Cardiac septum (tissue), 1 donor: ENCODE data around the gene MTHFD2. TPM values are rescaled to one million over a fixed set of nuclear protein-coding genes. Genes with fewer than 3 reads are reported as not detected.
"Not testable (repeated sequence)": the region's sequence is repeated elsewhere in the genome, so short reads cannot be mapped to it uniquely, and the experiment has no call there.

Experiments used
- DNase-seq: peaks from one replicate; pipeline ENCODE4 v3.0.0-alpha.2; 2020; ENCODE audit warnings: low spot score
- intact Hi-C: fragments of 100-400 bp; cut with DNase I; formaldehyde crosslinking; loops from one replicate; pipeline ENCODE4 v1.14.0; 2022
- long read RNA-seq: library from polyadenylated mRNA; unstranded; transcript quantifications from one replicate; pipeline ENCODE4 v2.0.0, GENCODE V29; 2021
- total RNA-seq: library from RNA; stranded (reverse); fragmentation: NEBNext Ultra II Directional; extraction: Animal tissue kit (Norgen Biotek cat#: 25700); gene quantifications from one replicate; pipeline ENCODE4 v1.2.1, GENCODE V29; 2021
- donor health status: DM: no; HTN: no; CAD: no.

MTHFD2 gene
- 26.8 TPM for total RNA-seq
- long read RNA-seq, full-length matches to known transcripts = 39 of 50 reads
- long read RNA-seq, partial matches to known transcripts = 2 of 50 reads
- long read RNA-seq, other reads (novel, unspliced or antisense) = 9 of 50 reads

GRCh38 chr2:74198461-74199274 lies at the start of gene MTHFD2:
MTHFD2 (plus strand) TSS chr2:74198615; CDS start chr2:74198642, 27 bp downstream.
- peak; percentile 95 for DNase-seq

GRCh38 chr2:74149247-74149525 lies 49.2 kb upstream of the MTHFD2 start:
- intact Hi-C loops = loop anchor here (10.0 kb wide), 2 partner anchors 116 to 324 kb away; partner anchors contain the start of gene STAMBP
- DNase-seq = no peak

More at GRCh38 chr2:74198461-74199274, at the start of gene MTHFD2:
- intact Hi-C loops = loop anchor here (1.0 to 2.0 kb wide), 2 partner anchors 19 to 28 kb away; no protein-coding TSS in a partner anchor

GRCh38 chr2:74149570-74150319 lies 48.7 kb upstream of the MTHFD2 start:
- no peak for DNase-seq
- intact Hi-C loops = loop anchor here (10.0 kb wide), 2 partner anchors 115 to 325 kb away; partner anchors contain the start of gene STAMBP

GRCh38 chr2:74152954-74153353 lies 45.5 kb upstream of the MTHFD2 start:
- intact Hi-C loops = no loop called here
- DNase-seq = no peak

- no peak for DNase-seq
- intact Hi-C loops = no loop called here
These were observed 42.6 kb upstream of the MTHFD2 start for GRCh38 chr2:74155830-74156229.

GRCh38 chr2:74162951-74163350 lies 35.5 kb upstream of the MTHFD2 start:
- intact Hi-C loops = no loop called here
- DNase-seq = no peak

- intact Hi-C loops = no loop called here
- DNase-seq = no peak
These were observed 33.7 kb upstream of the MTHFD2 start for GRCh38 chr2:74164761-74165160.

- intact Hi-C loops = no loop called here
These were observed 29.7 kb upstream of the MTHFD2 start for GRCh38 chr2:74168739-74169138.

GRCh38 chr2:74174909-74175308 lies 23.5 kb upstream of the MTHFD2 start:
- no peak for DNase-seq
- intact Hi-C loops = no loop called here

More at GRCh38 chr2:74168739-74169138, 29.7 kb upstream of the MTHFD2 start:
- DNase-seq = no peak

- intact Hi-C loops = no loop called here
These were observed 20.7 kb upstream of the MTHFD2 start for GRCh38 chr2:74177696-74178095.

GRCh38 chr2:74178211-74179062 lies 20.0 kb upstream of the MTHFD2 start, which contains the start of gene MOB1A:
MOB1A (minus strand) TSS chr2:74178879; CDS start chr2:74178674, 205 bp downstream.
- peak; percentile 99 for DNase-seq
- intact Hi-C loops = loop anchor here (1.0 kb wide), 1 partner anchor 20 kb away; the partner anchor contains the start of gene MTHFD2

More at GRCh38 chr2:74177696-74178095, 20.7 kb upstream of the MTHFD2 start:
- no peak for DNase-seq

- no peak for DNase-seq
- intact Hi-C loops = loop anchor here (1.0 kb wide), 1 partner anchor 19 kb away; the partner anchor contains the start of gene MTHFD2
These were observed 19.2 kb upstream of the MTHFD2 start for GRCh38 chr2:74179063-74179865.

GRCh38 chr2:74181739-74182138 lies 16.7 kb upstream of the MTHFD2 start:
- DNase-seq = peak; percentile 75
- intact Hi-C loops = no loop called here

- DNase-seq = no peak
- intact Hi-C loops = no loop called here
These were observed 14.5 kb upstream of the MTHFD2 start for GRCh38 chr2:74183878-74184277.

GRCh38 chr2:74186038-74186437 lies 12.4 kb upstream of the MTHFD2 start:
- peak; percentile 79 for DNase-seq
- intact Hi-C loops = no loop called here

GRCh38 chr2:74186706-74187105 lies 11.7 kb upstream of the MTHFD2 start:
- DNase-seq, intact Hi-C loops: not testable (repeated sequence)

GRCh38 chr2:74188018-74188601 lies 10.3 kb upstream of the MTHFD2 start:
- peak; percentile 76 for DNase-seq
- intact Hi-C loops = no loop called here

- intact Hi-C loops = no loop called here
- DNase-seq = no peak
These were observed 9.7 kb upstream of the MTHFD2 start for GRCh38 chr2:74188696-74189095.
